ENCODE measurements around the gene WIPF3.
"Not testable (repeated sequence)": the region's sequence is repeated elsewhere in the genome, so short reads cannot be mapped to it uniquely, and the experiment has no call there.

DNA sequence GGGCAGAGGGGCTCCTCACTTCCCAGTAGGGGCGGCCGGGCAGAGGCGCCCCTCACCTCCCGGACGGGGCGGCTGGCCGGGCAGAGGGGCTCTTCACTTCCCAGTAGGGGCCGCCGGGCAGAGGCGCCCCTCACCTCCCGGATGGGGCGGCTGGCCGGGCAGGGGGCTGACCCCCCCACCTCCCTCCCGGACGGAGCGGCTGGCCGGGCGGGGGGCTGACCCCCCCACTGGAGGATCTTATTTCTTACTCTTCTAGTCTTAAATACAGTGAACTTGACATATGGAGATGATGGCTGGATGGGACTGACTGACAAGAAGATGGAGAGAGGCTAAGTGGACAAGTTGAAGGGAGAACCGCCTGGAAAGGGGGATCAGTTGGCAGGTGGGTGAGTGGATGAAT lies 155.3 kb downstream of the WIPF3 start:
- not testable (repeated sequence) for TF ChIP-seq POLR2AphosphoS5, POLR2A, EP300 (IDR thresholded peaks at IDR 0.05)

Measured in upper lobe of left lung (tissue), 4 donors.